Stimulated activated CD8-positive, alpha-beta memory T cell treated with anti-CD3 and anti-CD28 coated beads, Interleukin-7, amount 100 ng/mL, for 4 hours (primary cell): ENCODE measurements around the gene PIPOX.

Source experiments
- DNase-seq, 2 donors: peaks; one replicate each; pipeline ENCODE4 v3.0.0-alpha.2; 2020; ENCODE audit warnings: low read depth in 2 of 2

PIPOX gene

GRCh38 chr17:29099527-29099926 is 56.6 kb downstream of the PIPOX start:
- DNase-seq, result no peak

DNA sequence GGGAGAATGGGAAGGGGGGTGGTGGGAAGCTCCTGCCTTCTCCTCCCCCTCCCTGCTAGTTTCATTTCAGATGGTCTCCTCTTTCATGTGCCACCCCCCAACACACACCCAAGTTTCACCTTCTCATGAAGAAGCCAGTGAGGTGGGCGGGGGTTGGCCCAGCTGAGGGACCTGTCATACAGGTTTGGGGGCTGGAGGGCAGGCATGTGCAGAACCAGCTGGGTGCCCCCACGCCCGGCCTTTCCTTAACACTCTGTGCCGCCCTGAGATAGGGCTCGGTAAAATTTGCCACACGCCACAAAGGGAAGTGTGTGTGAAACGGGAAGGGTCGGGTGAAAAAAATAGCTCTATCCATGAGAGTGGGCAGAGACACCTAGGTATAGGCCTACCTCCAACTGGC is 57.4 kb downstream of the PIPOX start:
- DNase-seq, result no peak

GRCh38 chr17:29102046-29102445 is 59.1 kb downstream of the PIPOX start:
- no peak for DNase-seq

- DNase-seq, result no peak
Observed at GRCh38 chr17:29102741-29103181, 59.8 kb downstream of the PIPOX start.

DNA sequence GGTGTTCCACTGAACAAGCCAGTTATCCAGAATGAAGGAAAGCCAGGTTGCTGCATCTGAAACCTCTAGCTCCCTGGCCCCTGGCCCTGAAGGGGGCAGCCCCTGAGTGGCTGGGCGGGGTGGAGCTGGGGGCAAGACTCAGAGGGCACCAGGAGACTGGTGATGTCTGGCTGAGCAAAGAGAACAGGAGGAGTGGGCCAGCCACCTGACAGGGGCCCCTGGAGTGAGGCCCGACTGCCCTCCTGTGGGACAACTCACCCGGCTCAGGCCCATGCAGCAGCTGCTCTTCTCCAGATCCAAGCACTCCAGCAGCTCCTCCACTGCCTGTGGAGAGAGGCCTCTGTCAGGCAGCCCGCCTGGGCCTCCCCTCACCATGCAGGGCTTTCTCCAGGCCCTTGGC is 60.4 kb downstream of the PIPOX start:
- no peak for DNase-seq
